Cardiac muscle cell (in vitro differentiated cells and primary cell): ENCODE results near the gene APOB. TPM values are rescaled to one million over a fixed set of nuclear protein-coding genes. Genes with fewer than 3 reads are reported as not detected.

Source experiments
- DNase-seq, 2 donors: peaks; one replicate each; pipeline versions ENCODE4 v3.0.0 to v3.0.0-alpha.2; 2010 to 2017; ENCODE audit warnings: low read depth in 1 of 2, low spot score in 1 of 2
- H3K27ac ChIP-seq: fragments of 200-600 bp; sonication (generic); 2 replicates; pipeline ENCODE4 v1.5.1; 2016
- H3K27me3 ChIP-seq: fragments of 200-600 bp; sonication (generic); 2 replicates; pipeline ENCODE4 v1.6.0; 2016; ENCODE audit warnings: control low read depth
- H3K36me3 ChIP-seq: fragments of 200-600 bp; sonication (generic); 2 replicates; pipeline ENCODE4 v1.5.1; 2016; ENCODE audit warnings: control low read depth
- H3K4me1 ChIP-seq: fragments of 200-600 bp; sonication (generic); 2 replicates; pipeline ENCODE4 v1.8.1; 2017; ENCODE audit warnings: low read depth, mild to moderate bottlenecking, mixed run types
- H3K4me3 ChIP-seq: fragments of 200-600 bp; sonication (generic); 2 replicates; pipeline ENCODE4 v1.5.1; 2016; ENCODE audit warnings: mild to moderate bottlenecking
- H3K9me3 ChIP-seq: fragments of 200-600 bp; sonication (generic); 2 replicates; pipeline ENCODE4 v1.5.1; 2017; ENCODE audit warnings: low read depth, mild to moderate bottlenecking, control low read depth
- CTCF ChIP-seq: IDR thresholded peaks from 2 replicates; pipeline ENCODE4 v1.5.1; 2012; ENCODE audit warnings: low read depth, mild to moderate bottlenecking, low read length
- polyA plus RNA-seq: library from polyadenylated mRNA; unstranded; fragments of >200 nt; fragmentation: Nextera tagmentation; extraction: Ambion mirVana; gene quantifications from 2 replicates; pipeline ENCODE4 v1.2.1, GENCODE V29; 2016
- total RNA-seq: library from RNA; depleted of rRNA; stranded (reverse); fragments of >200 nt; gene quantifications from 2 replicates; pipeline ENCODE4 v1.2.3, GENCODE V29; 2016

Gene APOB
- total and polyA plus RNA-seq, 2 experiments from 2014 or later: 0.15 to 0.26 TPM

GRCh38 chr2:21009662-21010225, 34.1 kb downstream of the APOB start:
- Histone ChIP-seq H3K27ac (no peak overlapping the region), H3K9me3 (no peaks in the 10 kb centered on the region), H3K4me3 (no peak overlapping the region), H3K4me1 (peaks cover 9% of the 10 kb centered on the region), H3K27me3 (no peaks in the 10 kb centered on the region), H3K36me3 (no peaks in the 10 kb centered on the region)
- DNase-seq: no peak
- TF ChIP-seq CTCF: no peak

- Histone ChIP-seq H3K9me3 (no peaks in the 10 kb centered on the region), H3K4me1 (peaks cover 9% of the 10 kb centered on the region), H3K36me3 (no peaks in the 10 kb centered on the region), H3K4me3 (no peak overlapping the region), H3K27me3 (no peaks in the 10 kb centered on the region), H3K27ac (no peak overlapping the region)
- DNase-seq: no peak
- no peak for TF ChIP-seq CTCF
Observed at GRCh38 chr2:21008790-21009661, 34.8 kb downstream of the APOB start.

GRCh38 chr2:21008014-21008789, 35.7 kb downstream of the APOB start:
- H3K4me1 ChIP-seq: peaks cover 9% of the 10 kb centered on the region
- H3K27ac ChIP-seq: no peak overlapping the region
- no peak for TF ChIP-seq CTCF
- H3K9me3 ChIP-seq: no peaks in the 10 kb centered on the region
- no peaks in the 10 kb centered on the region for H3K36me3 ChIP-seq
- H3K27me3 ChIP-seq: no peaks in the 10 kb centered on the region
- DNase-seq: no peak
- H3K4me3 ChIP-seq: no peak overlapping the region

GRCh38 chr2:21007129-21008013, 36.5 kb downstream of the APOB start:
- H3K4me3 ChIP-seq: no peak overlapping the region
- TF ChIP-seq CTCF: no peak
- no peaks in the 10 kb centered on the region for H3K9me3 ChIP-seq
- no peak overlapping the region for H3K27ac ChIP-seq
- H3K36me3 ChIP-seq: no peaks in the 10 kb centered on the region
- no peak for DNase-seq
- H3K27me3 ChIP-seq: no peaks in the 10 kb centered on the region
- peaks cover 9% of the 10 kb centered on the region for H3K4me1 ChIP-seq
